ENCODE results near the gene DNLZ.

Gene DNLZ

DNA sequence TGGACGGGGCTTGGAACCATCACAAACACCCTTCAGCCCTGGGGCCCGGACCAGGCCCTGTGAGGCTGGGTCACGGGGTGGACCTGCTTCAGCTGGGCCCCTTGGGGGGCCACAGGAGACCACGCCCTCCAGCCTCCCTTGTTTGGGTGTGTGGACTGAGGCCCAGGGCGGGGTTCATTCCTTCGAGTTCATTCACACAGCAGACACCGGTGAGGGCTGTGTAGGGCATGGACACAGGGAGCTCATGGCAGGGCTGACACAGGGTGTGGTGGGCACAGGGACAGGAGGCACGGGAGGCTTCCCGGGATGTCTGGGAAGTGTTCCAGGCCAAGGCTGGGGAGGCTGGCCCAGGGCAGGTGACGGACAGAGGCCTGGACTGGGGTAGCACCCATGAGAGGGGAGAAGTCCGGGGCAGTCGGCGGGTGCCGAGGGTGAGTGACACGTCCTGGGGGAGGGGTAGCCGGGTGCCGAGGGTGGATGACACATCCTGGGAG, 8.9 kb downstream of the DNLZ start (continued):
- TF ChIP-seq, protein P1, sequence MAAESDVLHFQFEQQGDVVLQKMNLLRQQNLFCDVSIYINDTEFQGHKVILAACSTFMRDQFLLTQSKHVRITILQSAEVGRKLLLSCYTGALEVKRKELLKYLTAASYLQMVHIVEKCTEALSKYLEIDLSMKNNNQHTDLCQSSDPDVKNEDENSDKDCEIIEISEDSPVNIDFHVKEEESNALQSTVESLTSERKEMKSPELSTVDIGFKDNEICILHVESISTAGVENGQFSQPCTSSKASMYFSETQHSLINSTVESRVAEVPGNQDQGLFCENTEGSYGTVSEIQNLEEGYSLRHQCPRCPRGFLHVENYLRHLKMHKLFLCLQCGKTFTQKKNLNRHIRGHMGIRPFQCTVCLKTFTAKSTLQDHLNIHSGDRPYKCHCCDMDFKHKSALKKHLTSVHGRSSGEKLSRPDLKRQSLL (tag by site-specific recombination; IDR thresholded peaks at IDR 0.05): no peak
- TF ChIP-seq KLF8 (tag by site-specific recombination; IDR thresholded peaks at IDR 0.05): peak; percentile 51; the same call in 1 of the 2 replicates
- TF ChIP-seq, protein P2, sequence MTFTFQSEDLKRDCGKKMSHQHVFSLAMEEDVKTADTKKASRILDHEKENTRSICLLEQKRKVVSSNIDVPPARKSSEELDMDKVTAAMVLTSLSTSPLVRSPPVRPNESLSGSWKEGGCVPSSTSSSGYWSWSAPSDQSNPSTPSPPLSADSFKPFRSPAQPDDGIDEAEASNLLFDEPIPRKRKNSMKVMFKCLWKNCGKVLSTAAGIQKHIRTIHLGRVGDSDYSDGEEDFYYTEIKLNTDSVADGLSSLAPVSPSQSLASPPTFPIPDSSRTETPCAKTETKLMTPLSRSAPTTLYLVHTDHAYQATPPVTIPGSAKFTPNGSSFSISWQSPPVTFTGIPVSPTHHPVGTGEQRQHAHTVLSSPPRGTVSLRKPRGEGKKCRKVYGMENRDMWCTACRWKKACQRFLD (tag by site-specific recombination; IDR thresholded peaks at IDR 0.05): no peak
- peak; percentile 85 for TF ChIP-seq ZNF600 (tag by site-specific recombination; IDR thresholded peaks at IDR 0.05)
- no peak for TF ChIP-seq ZNF302 (tag by site-specific recombination; IDR thresholded peaks at IDR 0.05; ENCODE audit: low read depth)
- no peak for TF ChIP-seq ZNF670 (tag by site-specific recombination; IDR thresholded peaks at IDR 0.05; ENCODE audit: low read depth)
- TF ChIP-seq HOXC10 (CRISPR knock-in tag; IDR thresholded peaks at IDR 0.05): no peak
- TF ChIP-seq ZNF394 (tag by site-specific recombination; IDR thresholded peaks at IDR 0.05; ENCODE audit: borderline replicate concordance): no peak
- TF ChIP-seq, protein P3, sequence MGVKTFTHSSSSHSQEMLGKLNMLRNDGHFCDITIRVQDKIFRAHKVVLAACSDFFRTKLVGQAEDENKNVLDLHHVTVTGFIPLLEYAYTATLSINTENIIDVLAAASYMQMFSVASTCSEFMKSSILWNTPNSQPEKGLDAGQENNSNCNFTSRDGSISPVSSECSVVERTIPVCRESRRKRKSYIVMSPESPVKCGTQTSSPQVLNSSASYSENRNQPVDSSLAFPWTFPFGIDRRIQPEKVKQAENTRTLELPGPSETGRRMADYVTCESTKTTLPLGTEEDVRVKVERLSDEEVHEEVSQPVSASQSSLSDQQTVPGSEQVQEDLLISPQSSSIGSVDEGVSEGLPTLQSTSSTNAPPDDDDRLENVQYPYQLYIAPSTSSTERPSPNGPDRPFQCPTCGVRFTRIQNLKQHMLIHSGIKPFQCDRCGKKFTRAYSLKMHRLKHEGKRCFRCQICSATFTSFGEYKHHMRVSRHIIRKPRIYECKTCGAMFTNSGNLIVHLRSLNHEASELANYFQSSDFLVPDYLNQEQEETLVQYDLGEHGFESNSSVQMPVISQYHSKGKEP (tag by site-specific recombination; IDR thresholded peaks at IDR 0.05): no peak
- TF ChIP-seq SCRT1 (tag by site-specific recombination; IDR thresholded peaks at IDR 0.05; ENCODE audit: borderline replicate concordance): no peak
- no peak for TF ChIP-seq ZNF157 (tag by site-specific recombination; IDR thresholded peaks at IDR 0.05)
- TF ChIP-seq ZNF549 (tag by site-specific recombination; IDR thresholded peaks at IDR 0.05): no peak
- TF ChIP-seq ZBTB8A (tag by site-specific recombination; IDR thresholded peaks at IDR 0.05): peak; percentile 87
- TF ChIP-seq, protein P4, sequence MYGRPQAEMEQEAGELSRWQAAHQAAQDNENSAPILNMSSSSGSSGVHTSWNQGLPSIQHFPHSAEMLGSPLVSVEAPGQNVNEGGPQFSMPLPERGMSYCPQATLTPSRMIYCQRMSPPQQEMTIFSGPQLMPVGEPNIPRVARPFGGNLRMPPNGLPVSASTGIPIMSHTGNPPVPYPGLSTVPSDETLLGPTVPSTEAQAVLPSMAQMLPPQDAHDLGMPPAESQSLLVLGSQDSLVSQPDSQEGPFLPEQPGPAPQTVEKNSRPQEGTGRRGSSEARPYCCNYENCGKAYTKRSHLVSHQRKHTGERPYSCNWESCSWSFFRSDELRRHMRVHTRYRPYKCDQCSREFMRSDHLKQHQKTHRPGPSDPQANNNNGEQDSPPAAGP (tag by site-specific recombination; IDR thresholded peaks at IDR 0.05): peak; percentile 73
- TF ChIP-seq BCL11A (tag by site-specific recombination; IDR thresholded peaks at IDR 0.05; ENCODE audit: low read depth): peak; percentile 46; the same call in 1 of the 2 replicates
- TF ChIP-seq ZNF558 (tag by site-specific recombination; IDR thresholded peaks at IDR 0.05): no peak
- peak; percentile 22; the same call in 1 of the 2 replicates for TF ChIP-seq SP2 (tag by site-specific recombination; IDR thresholded peaks at IDR 0.05)
- TF ChIP-seq, protein P5, sequence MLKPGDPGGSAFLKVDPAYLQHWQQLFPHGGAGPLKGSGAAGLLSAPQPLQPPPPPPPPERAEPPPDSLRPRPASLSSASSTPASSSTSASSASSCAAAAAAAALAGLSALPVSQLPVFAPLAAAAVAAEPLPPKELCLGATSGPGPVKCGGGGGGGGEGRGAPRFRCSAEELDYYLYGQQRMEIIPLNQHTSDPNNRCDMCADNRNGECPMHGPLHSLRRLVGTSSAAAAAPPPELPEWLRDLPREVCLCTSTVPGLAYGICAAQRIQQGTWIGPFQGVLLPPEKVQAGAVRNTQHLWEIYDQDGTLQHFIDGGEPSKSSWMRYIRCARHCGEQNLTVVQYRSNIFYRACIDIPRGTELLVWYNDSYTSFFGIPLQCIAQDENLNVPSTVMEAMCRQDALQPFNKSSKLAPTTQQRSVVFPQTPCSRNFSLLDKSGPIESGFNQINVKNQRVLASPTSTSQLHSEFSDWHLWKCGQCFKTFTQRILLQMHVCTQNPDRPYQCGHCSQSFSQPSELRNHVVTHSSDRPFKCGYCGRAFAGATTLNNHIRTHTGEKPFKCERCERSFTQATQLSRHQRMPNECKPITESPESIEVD (tag by site-specific recombination; IDR thresholded peaks at IDR 0.05): no peak
- TF ChIP-seq GLIS1 (tag by site-specific recombination; IDR thresholded peaks at IDR 0.05): peak; percentile 10; the same call in 1 of the 2 replicates
- TF ChIP-seq, protein P6, sequence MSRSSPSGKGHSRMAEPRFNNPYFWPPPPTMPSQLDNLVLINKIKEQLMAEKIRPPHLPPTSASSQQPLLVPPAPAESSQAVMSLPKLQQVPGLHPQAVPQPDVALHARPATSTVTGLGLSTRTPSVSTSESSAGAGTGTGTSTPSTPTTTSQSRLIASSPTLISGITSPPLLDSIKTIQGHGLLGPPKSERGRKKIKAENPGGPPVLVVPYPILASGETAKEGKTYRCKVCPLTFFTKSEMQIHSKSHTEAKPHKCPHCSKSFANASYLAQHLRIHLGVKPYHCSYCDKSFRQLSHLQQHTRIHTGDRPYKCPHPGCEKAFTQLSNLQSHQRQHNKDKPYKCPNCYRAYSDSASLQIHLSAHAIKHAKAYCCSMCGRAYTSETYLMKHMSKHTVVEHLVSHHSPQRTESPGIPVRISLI (tag by site-specific recombination; IDR thresholded peaks at IDR 0.05): no peak
- TF ChIP-seq SP7 (tag by site-specific recombination; IDR thresholded peaks at IDR 0.05): no peak
- TF ChIP-seq, protein P7, sequence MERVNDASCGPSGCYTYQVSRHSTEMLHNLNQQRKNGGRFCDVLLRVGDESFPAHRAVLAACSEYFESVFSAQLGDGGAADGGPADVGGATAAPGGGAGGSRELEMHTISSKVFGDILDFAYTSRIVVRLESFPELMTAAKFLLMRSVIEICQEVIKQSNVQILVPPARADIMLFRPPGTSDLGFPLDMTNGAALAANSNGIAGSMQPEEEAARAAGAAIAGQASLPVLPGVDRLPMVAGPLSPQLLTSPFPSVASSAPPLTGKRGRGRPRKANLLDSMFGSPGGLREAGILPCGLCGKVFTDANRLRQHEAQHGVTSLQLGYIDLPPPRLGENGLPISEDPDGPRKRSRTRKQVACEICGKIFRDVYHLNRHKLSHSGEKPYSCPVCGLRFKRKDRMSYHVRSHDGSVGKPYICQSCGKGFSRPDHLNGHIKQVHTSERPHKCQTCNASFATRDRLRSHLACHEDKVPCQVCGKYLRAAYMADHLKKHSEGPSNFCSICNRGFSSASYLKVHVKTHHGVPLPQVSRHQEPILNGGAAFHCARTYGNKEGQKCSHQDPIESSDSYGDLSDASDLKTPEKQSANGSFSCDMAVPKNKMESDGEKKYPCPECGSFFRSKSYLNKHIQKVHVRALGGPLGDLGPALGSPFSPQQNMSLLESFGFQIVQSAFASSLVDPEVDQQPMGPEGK (tag by site-specific recombination; IDR thresholded peaks at IDR 0.05): peak; percentile 61
- TF ChIP-seq, protein P8, sequence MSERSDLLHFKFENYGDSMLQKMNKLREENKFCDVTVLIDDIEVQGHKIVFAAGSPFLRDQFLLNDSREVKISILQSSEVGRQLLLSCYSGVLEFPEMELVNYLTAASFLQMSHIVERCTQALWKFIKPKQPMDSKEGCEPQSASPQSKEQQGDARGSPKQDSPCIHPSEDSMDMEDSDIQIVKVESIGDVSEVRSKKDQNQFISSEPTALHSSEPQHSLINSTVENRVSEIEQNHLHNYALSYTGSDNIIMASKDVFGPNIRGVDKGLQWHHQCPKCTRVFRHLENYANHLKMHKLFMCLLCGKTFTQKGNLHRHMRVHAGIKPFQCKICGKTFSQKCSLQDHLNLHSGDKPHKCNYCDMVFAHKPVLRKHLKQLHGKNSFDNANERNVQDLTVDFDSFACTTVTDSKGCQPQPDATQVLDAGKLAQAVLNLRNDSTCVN (tag by site-specific recombination; optimal IDR thresholded peaks at IDR 0.05): no peak
- TF ChIP-seq ZNF121 (tag by site-specific recombination; IDR thresholded peaks at IDR 0.05): no peak
- TF ChIP-seq, protein P9, sequence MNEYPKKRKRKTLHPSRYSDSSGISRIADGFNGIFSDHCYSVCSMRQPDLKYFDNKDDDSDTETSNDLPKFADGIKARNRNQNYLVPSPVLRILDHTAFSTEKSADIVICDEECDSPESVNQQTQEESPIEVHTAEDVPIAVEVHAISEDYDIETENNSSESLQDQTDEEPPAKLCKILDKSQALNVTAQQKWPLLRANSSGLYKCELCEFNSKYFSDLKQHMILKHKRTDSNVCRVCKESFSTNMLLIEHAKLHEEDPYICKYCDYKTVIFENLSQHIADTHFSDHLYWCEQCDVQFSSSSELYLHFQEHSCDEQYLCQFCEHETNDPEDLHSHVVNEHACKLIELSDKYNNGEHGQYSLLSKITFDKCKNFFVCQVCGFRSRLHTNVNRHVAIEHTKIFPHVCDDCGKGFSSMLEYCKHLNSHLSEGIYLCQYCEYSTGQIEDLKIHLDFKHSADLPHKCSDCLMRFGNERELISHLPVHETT (tag by site-specific recombination; IDR thresholded peaks at IDR 0.05): no peak
- no peak for TF ChIP-seq ZNF426 (tag by site-specific recombination; IDR thresholded peaks at IDR 0.05)
- no peak for TF ChIP-seq ZNF138 (tag by site-specific recombination; IDR thresholded peaks at IDR 0.05; ENCODE audit: borderline replicate concordance)
- no peak for TF ChIP-seq ZNF76 (tag by site-specific recombination; IDR thresholded peaks at IDR 0.05; ENCODE audit: borderline replicate concordance, low read depth)
